Measurements from ENCODE around the gene RPS19BP1.

The RPS19BP1 gene

DNA sequence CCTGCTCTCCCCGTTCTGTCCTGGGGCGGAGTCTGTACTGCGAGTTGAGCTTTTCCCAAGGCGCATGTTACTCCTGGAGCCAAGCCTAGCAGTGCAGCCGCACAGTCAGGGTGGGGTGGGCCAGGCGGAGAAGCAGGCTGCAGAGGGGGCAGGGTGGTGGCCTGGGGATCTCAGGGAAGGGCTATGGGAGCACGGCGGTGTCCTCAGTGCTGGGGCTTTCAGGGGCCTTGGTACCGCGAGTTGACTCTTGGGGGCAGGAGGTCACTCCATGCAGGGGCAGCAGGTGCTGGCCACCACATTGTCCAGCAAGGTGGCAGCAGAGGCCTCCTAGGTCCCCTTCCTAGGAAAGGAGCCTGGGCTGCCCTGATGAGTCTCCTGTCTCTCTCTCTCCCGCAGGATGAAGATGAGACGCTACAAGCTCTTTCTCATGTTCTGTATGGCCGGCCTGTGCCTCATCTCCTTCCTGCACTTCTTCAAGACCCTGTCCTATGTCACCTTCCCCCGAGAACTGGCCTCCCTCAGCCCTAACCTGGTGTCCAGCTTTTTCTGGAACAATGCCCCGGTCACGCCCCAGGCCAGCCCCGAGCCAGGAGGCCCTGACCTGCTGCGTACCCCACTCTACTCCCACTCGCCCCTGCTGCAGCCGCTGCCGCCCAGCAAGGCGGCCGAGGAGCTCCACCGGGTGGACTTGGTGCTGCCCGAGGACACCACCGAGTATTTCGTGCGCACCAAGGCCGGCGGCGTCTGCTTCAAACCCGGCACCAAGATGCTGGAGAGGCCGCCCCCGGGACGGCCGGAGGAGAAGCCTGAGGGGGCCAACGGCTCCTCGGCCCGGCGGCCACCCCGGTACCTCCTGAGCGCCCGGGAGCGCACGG lies 45.4 kb downstream of the RPS19BP1 start:
- no peak for TF ChIP-seq CTCF (IDR thresholded peaks at IDR 0.05; ENCODE audit: low read depth, low read length, missing control alignments)
- H3K4me3 ChIP-seq (replicated peaks; ENCODE audit: low read depth, low read length): no peak overlapping the region
- DNase-seq (ENCODE audit: extremely low read depth, low read depth): no peak

GRCh38 chr22:39482768-39483167 lies 49.8 kb downstream of the RPS19BP1 start:
- DNase-seq (ENCODE audit: extremely low read depth, low read depth): no peak
- TF ChIP-seq CTCF (IDR thresholded peaks at IDR 0.05; ENCODE audit: low read depth, low read length, missing control alignments): no peak
- no peak overlapping the region for H3K4me3 ChIP-seq (replicated peaks; ENCODE audit: low read depth, low read length)

- TF ChIP-seq CTCF (IDR thresholded peaks at IDR 0.05; ENCODE audit: low read depth, low read length, missing control alignments): no peak
- no peak overlapping the region for H3K4me3 ChIP-seq (replicated peaks; ENCODE audit: low read depth, low read length)
- DNase-seq (ENCODE audit: extremely low read depth, low read depth): no peak
These were observed 51.0 kb downstream of the RPS19BP1 start for GRCh38 chr22:39481595-39481994.

DNA sequence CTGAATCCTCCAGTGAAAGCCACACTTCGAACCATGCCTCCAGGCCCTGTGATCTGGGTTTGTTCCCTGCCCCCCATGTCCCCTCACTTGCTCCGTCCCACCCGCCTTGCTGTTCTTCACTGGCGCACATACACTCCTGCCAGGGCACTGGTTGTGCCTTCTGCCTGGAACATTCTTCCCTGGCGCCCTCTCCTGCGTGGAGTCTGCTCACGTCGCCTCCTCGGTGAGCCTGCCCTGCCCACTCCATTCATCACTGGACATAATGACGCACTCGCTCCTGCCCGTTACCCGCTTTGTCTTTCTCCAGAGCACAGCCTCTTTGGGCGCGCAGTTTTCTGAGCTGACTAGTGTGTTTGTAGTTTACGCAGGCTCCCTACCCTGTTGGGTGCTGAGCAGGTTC lies 51.5 kb downstream of the RPS19BP1 start:
- no peak overlapping the region for H3K4me3 ChIP-seq (replicated peaks; ENCODE audit: low read depth, low read length)
- TF ChIP-seq CTCF (IDR thresholded peaks at IDR 0.05; ENCODE audit: low read depth, low read length, missing control alignments): no peak
- DNase-seq (ENCODE audit: extremely low read depth, low read depth): no peak

DNA sequence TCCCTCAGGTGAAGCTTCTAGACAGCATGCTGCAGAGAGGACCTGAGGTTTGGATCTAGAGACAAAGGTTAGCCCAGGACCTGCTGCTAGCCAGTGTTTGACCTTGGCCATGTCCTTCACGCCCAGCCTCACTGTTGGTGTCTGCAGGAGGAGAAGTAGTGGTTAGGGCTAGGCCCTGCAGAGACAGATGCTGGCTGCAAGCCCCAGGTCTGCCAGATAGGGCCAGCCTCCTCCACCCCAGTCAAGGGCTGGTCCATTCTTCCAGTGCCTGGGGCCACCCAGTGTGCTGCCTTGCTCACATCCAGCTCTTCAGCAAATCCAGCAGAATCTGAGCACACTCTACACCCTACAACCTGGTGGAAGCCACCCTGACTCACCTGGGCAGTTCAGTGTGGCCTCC lies 52.0 kb downstream of the RPS19BP1 start:
- no peak for DNase-seq (ENCODE audit: extremely low read depth, low read depth)
- no peak overlapping the region for H3K4me3 ChIP-seq (replicated peaks; ENCODE audit: low read depth, low read length)
- no peak for TF ChIP-seq CTCF (IDR thresholded peaks at IDR 0.05; ENCODE audit: low read depth, low read length, missing control alignments)

GRCh38 chr22:39479254-39479653 lies 53.3 kb downstream of the RPS19BP1 start:
- TF ChIP-seq CTCF (IDR thresholded peaks at IDR 0.05; ENCODE audit: low read depth, low read length, missing control alignments): no peak
- DNase-seq (ENCODE audit: extremely low read depth, low read depth): no peak
- H3K4me3 ChIP-seq (replicated peaks; ENCODE audit: low read depth, low read length): no peak overlapping the region

Measured in HFF-Myc (cell line).